GM23338 (cell line): ENCODE data around the gene ADRA1B. TPM values are rescaled to one million over a fixed set of nuclear protein-coding genes. Genes with fewer than 3 reads are reported as not detected.

ENCODE experiments used
- ATAC-seq: fragments of 200-7000 bp; cut with Tn5 transposase; 3 replicates; pipeline ENCODE4 v1.9.1; 2020
- DNase-seq: peaks from one replicate; pipeline ENCODE4 v3.0.0-alpha.2; 2015; ENCODE audit warnings: low spot score
- H2AFZ ChIP-seq: fragments of 200-600 bp; sonication (generic); 2 replicates; pipeline ENCODE4 v1.8.0; 2016; ENCODE audit warnings: antibody characterized with exemption, mild to moderate bottlenecking, moderate library complexity
- H3F3A ChIP-seq: fragments of 200-600 bp; sonication (generic); replicated peaks from 2 replicates; pipeline ENCODE4 v1.8.0; 2017; ENCODE audit warnings: antibody characterized with exemption, mixed run types, low read depth
- H3K27ac ChIP-seq: fragments of 200-600 bp; sonication (generic); 2 replicates; pipeline ENCODE4 v1.6.1; 2016; ENCODE audit warnings: low read depth
- H3K27me3 ChIP-seq: fragments of 200-600 bp; sonication (generic); 2 replicates; pipeline ENCODE4 v1.8.0; 2016; ENCODE audit warnings: mild to moderate bottlenecking, mixed run types, moderate library complexity; ENCODE audit not compliant: insufficient read depth
- H3K36me3 ChIP-seq: fragments of 200-600 bp; sonication (generic); 2 replicates; pipeline ENCODE4 v1.8.0; 2016; ENCODE audit warnings: mild to moderate bottlenecking; ENCODE audit not compliant: insufficient read depth
- H3K4me1 ChIP-seq: fragments of 200-600 bp; sonication (generic); 2 replicates; pipeline ENCODE4 v1.8.0; 2016; ENCODE audit warnings: mild to moderate bottlenecking, moderate library complexity; ENCODE audit not compliant: insufficient read depth
- H3K4me2 ChIP-seq: fragments of 200-600 bp; sonication (generic); 2 replicates; pipeline ENCODE4 v1.7.1; 2017; ENCODE audit warnings: mixed run types
- H3K4me3 ChIP-seq: fragments of 200-600 bp; sonication (generic); 2 replicates; pipeline ENCODE4 v1.6.1; 2016; ENCODE audit warnings: mixed run types
- H3K79me2 ChIP-seq: fragments of 200-600 bp; sonication (generic); replicated peaks from 2 replicates; pipeline ENCODE4 v1.8.0; 2017; ENCODE audit warnings: mild to moderate bottlenecking; ENCODE audit not compliant: insufficient read depth
- H3K9me2 ChIP-seq: fragments of 200-600 bp; sonication (generic); 2 replicates; pipeline ENCODE4 v1.8.0; 2017; ENCODE audit not compliant: insufficient read depth
- H4K20me1 ChIP-seq: fragments of 200-600 bp; sonication (generic); replicated peaks from 2 replicates; pipeline ENCODE4 v1.8.0; 2017; ENCODE audit warnings: mild to moderate bottlenecking; ENCODE audit not compliant: insufficient read depth
- H3K27ac Mint-ChIP-seq: 2 replicates; pipeline ENCODE4 v1.8.0; 2020; ENCODE audit warnings: inconsistent platforms, mild to moderate bottlenecking, moderate library complexity, mixed read lengths
- H3K27me3 Mint-ChIP-seq: 3 replicates; pipeline ENCODE4 v1.8.0; 2022; ENCODE audit warnings: low read depth, mild to moderate bottlenecking, moderate library complexity, mixed read lengths, inconsistent platforms; ENCODE audit not compliant: insufficient read depth, poor library complexity
- H3K36me3 Mint-ChIP-seq: 3 replicates; pipeline ENCODE4 v1.8.0; 2021; ENCODE audit warnings: low read depth, mild to moderate bottlenecking, inconsistent platforms, moderate library complexity, mixed read lengths
- H3K4me1 Mint-ChIP-seq: 3 replicates; pipeline ENCODE4 v1.8.0; 2020; ENCODE audit warnings: mild to moderate bottlenecking, inconsistent platforms, mixed read lengths
- H3K4me3 Mint-ChIP-seq: 3 replicates; pipeline ENCODE4 v1.8.0; 2021; ENCODE audit warnings: moderate library complexity, mild to moderate bottlenecking, inconsistent platforms, mixed read lengths
- H3K9me3 Mint-ChIP-seq: 3 replicates; pipeline ENCODE4 v1.8.0; 2020; ENCODE audit warnings: moderate library complexity, mild to moderate bottlenecking, inconsistent platforms, mixed read lengths
- ETS1 ChIP-seq: IDR thresholded peaks from 2 replicates; pipeline ENCODE4 v1.6.1; 2016; ENCODE audit warnings: antibody characterized with exemption
- EZH2 ChIP-seq: fragments of 200-600 bp; sonication (generic); IDR thresholded peaks from one replicate; pipeline ENCODE4 v1.8.0; 2017; ENCODE audit warnings: antibody characterized with exemption, mild to moderate bottlenecking, low read depth; ENCODE audit not compliant: unreplicated experiment
- POLR2AphosphoS5 ChIP-seq: IDR thresholded peaks from 2 replicates; pipeline ENCODE4 v1.6.1; 2016; ENCODE audit warnings: antibody characterized with exemption, low read depth
- REST ChIP-seq: IDR thresholded peaks from one replicate; pipeline ENCODE4 v1.6.1; 2018; ENCODE audit warnings: antibody characterized with exemption; ENCODE audit not compliant: unreplicated experiment
- STAT1 ChIP-seq: IDR thresholded peaks from one replicate; pipeline ENCODE4 v1.6.1; 2016; ENCODE audit warnings: antibody characterized with exemption; ENCODE audit not compliant: unreplicated experiment
- ZNF462 ChIP-seq: fragments of 250-450 bp; sonication (Bioruptor Pico); IDR thresholded peaks from 2 replicates; pipeline ENCODE4 v1.5.0; 2020; ENCODE audit warnings: mild to moderate bottlenecking, moderate library complexity
- polyA plus RNA-seq: library from polyadenylated mRNA; unstranded; fragments of >200 nt; fragmentation: Nextera tagmentation; extraction: Ambion mirVana; gene quantifications from 2 replicates; pipeline ENCODE4 v1.2.1, GENCODE V29; 2016
- total RNA-seq: library from RNA; depleted of rRNA; stranded (reverse); fragments of >200 nt; shearing (Covaris generic); gene quantifications from 2 replicates; pipeline ENCODE4 v1.2.3, GENCODE V29; 2014

Gene ADRA1B
- total and polyA plus RNA-seq, 2 experiments from 2014 or later, result not detected

GRCh38 chr5:159933531-159934485, 17.5 kb downstream of the ADRA1B start:
- Histone ChIP-seq H3K9me2 (no peaks in the 10 kb centered on the region), H3K4me3 (no peak overlapping the region), H3K79me2 (no peaks in the 10 kb centered on the region), H3K4me1 (no peaks in the 10 kb centered on the region), H2AFZ (no peak overlapping the region), H3F3A (no peaks in the 10 kb centered on the region), H3K36me3 (no peaks in the 10 kb centered on the region), H4K20me1 (no peaks in the 10 kb centered on the region), H3K27me3 (no peaks in the 10 kb centered on the region), H3K4me2 (no peak overlapping the region), H3K27ac (no peak overlapping the region)
- no peak for ATAC-seq
- H3K27me3 Mint-ChIP-seq, result peaks cover 1% of the 10 kb centered on the region
- no peak for DNase-seq
- no peak overlapping the region for H3K27ac Mint-ChIP-seq
- no peaks in the 10 kb centered on the region; the same call in 2 of the 3 replicates for H3K9me3 Mint-ChIP-seq
- no peaks in the 10 kb centered on the region for H3K4me1 Mint-ChIP-seq
- no peak for TF ChIP-seq ZNF462 (CRISPR knock-in tag)
- no peak for TF ChIP-seq REST
- TF ChIP-seq STAT1, result no peak
- TF ChIP-seq POLR2AphosphoS5, result no peak
- TF ChIP-seq ETS1, result no peak
- TF ChIP-seq EZH2, result no peak
- H3K36me3 Mint-ChIP-seq, result no peaks in the 10 kb centered on the region
- H3K4me3 Mint-ChIP-seq, result no peak overlapping the region
